ENCODE results near the gene WNK2.

The WNK2 gene

GRCh38 chr9:93186215-93186945, 2.4 kb downstream of the WNK2 start:
- Histone ChIP-seq H3K27ac (no peak overlapping the region), H3K4me3 (0 out of 2 replicates have a peak overlapping the region, but pooled peaks have one; percentile 11), H3K36me3 (ENCODE audit: insufficient read depth, low read length) (no peaks in the 10 kb centered on the region), H3K9ac (ENCODE audit: insufficient read length) (peak overlapping the region; percentile 12), H3K9me3 (ENCODE audit: low read depth, low read length) (no peaks in the 10 kb centered on the region)
- DNase-seq (ENCODE audit: low read depth, low spot score), result no peak
- no peak for TF ChIP-seq POLR2AphosphoS5 (IDR thresholded peaks at IDR 0.05; ENCODE audit: borderline replicate concordance, low read depth, low read length)
- TF ChIP-seq FOXP2 (optimal IDR thresholded peaks at IDR 0.05; ENCODE audit: control extremely low read depth, extremely low read length, insufficient read depth), result no peak
- no peak for TF ChIP-seq EZH2 (IDR thresholded peaks at IDR 0.05)

GRCh38 chr9:93187047-93187446, 3.1 kb downstream of the WNK2 start:
- Histone ChIP-seq H3K4me3 (no peak overlapping the region), H3K36me3 (ENCODE audit: insufficient read depth, low read length) (no peaks in the 10 kb centered on the region), H3K9me3 (ENCODE audit: low read depth, low read length) (no peaks in the 10 kb centered on the region), H3K9ac (ENCODE audit: insufficient read length) (no peak overlapping the region), H3K27ac (no peak overlapping the region)
- no peak for TF ChIP-seq FOXP2 (optimal IDR thresholded peaks at IDR 0.05; ENCODE audit: control extremely low read depth, extremely low read length, insufficient read depth)
- TF ChIP-seq EZH2 (IDR thresholded peaks at IDR 0.05), result no peak
- TF ChIP-seq POLR2AphosphoS5 (IDR thresholded peaks at IDR 0.05; ENCODE audit: borderline replicate concordance, low read depth, low read length), result no peak
- no peak for DNase-seq (ENCODE audit: low read depth, low spot score)

DNA sequence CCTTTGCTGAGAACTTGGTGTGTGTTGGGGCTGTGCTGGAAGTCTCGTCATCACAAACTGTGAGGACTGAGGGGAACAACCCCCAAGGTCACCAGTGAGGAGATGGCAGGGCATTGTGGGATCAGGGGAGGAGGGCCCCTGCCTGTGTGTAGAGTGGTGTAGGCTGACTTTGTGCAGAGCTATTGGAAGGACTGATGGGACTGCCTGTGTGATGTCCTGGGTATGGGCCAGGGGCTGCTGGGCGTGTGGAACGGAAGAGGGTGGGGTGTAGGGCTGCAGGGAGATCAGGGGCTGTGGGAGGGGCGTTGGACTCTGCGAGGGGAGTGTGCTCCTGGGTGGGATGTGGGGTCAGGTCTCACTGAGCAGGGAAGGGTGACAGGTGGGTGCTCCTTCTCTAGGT, 3.6 kb downstream of the WNK2 start:
- no peak overlapping the region for H3K27ac ChIP-seq
- H3K9me3 ChIP-seq (ENCODE audit: low read depth, low read length), result no peaks in the 10 kb centered on the region
- TF ChIP-seq POLR2AphosphoS5 (IDR thresholded peaks at IDR 0.05; ENCODE audit: borderline replicate concordance, low read depth, low read length) (no peak), FOXP2 (optimal IDR thresholded peaks at IDR 0.05; ENCODE audit: control extremely low read depth, extremely low read length, insufficient read depth) (no peak), EZH2 (IDR thresholded peaks at IDR 0.05) (no peak)
- no peak overlapping the region for H3K9ac ChIP-seq (ENCODE audit: insufficient read length)
- H3K4me3 ChIP-seq, result no peak overlapping the region
- H3K36me3 ChIP-seq (ENCODE audit: insufficient read depth, low read length), result no peaks in the 10 kb centered on the region
- no peak for DNase-seq (ENCODE audit: low read depth, low spot score)

DNA sequence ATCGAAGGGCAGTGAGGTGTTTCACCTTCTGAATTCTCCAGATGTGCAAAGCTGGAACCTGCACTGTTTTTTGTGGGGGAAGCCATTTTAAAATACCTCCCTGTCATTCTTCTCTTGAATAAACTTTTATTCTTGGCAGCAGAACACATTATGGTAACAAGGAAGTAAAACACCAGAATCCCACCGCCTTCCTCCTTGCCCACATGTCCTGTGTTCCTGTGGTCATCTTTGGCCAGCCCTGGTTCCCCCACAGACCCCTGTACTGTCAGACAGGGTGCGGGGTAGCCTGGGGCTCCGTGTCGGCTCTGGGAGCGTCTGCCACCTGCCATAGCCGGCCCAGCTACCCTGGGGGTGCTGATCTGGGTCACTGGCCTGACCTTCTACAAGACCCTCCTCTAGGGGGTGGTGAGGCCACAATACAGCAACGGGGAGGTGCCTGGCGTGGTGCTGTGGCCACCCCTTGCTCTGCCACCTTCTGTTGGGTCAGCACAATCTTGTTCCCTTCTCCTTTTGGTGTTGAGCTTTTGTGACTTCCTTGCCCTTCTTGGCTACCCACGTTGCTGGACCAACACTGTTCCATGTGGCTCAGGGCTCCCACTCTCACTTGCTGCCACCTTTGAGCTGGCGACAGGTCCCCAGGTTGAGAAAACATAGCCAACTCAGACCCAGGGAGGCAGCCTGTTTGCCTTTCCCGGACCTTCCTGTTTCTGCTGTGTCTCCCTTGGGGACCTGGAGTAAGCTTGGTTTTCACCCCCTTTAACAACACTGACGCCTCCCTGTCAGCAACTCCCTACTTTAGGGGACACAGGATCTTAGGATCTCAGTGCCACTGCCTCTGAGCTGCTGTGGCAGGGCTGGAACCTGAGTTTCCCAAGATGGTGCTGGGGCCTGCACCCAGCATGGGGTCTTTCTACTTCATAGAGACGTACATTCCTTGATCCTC, 4.8 kb downstream of the WNK2 start:
- H3K9ac ChIP-seq (ENCODE audit: insufficient read length), result no peak overlapping the region
- TF ChIP-seq FOXP2 (optimal IDR thresholded peaks at IDR 0.05; ENCODE audit: control extremely low read depth, extremely low read length, insufficient read depth) (no peak), POLR2AphosphoS5 (IDR thresholded peaks at IDR 0.05; ENCODE audit: borderline replicate concordance, low read depth, low read length) (no peak), EZH2 (IDR thresholded peaks at IDR 0.05) (no peak)
- no peaks in the 10 kb centered on the region for H3K36me3 ChIP-seq (ENCODE audit: insufficient read depth, low read length)
- no peak for DNase-seq (ENCODE audit: low read depth, low spot score)
- H3K4me3 ChIP-seq, result no peak overlapping the region
- H3K27ac ChIP-seq, result no peak overlapping the region
- no peaks in the 10 kb centered on the region for H3K9me3 ChIP-seq (ENCODE audit: low read depth, low read length)

DNA sequence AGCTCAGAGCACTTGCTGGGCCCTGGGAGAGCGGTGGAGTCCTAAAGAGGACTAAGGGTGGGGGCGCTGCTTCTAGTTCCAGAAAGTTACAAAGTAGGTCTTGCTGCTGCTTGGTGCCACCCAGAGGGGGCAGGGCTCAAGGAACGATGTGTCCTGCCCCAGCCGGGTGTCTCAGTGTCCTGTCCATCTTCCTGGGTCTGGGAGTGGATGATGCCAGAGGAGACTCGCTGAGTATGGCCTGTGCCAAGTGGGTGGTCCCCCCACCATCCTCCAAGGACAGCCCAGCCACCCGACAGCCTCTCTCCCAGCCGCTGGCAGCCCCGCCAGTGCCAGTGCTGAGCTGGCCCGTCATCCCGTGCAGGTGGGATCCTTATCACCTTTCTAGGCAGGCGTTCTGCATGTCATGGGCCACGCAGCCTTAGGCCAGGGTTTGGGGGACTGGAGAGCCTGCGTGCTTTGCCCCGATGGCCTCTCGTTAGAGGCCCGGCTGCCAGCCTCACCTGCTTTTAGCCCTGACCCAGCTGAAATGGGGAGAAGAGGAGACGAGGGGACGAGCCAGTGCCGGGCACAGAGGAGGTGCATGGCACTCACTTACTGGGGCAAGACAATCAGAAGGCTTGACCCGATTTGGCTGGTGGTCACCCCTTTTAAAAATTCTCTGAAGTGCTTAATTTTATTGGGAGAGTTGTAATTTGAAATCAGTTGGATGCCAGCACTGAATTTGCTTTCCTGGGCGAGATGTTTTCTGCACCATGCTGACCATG, 5.6 kb downstream of the WNK2 start:
- TF ChIP-seq FOXP2 (optimal IDR thresholded peaks at IDR 0.05; ENCODE audit: control extremely low read depth, extremely low read length, insufficient read depth), result no peak
- no peak for TF ChIP-seq POLR2AphosphoS5 (IDR thresholded peaks at IDR 0.05; ENCODE audit: borderline replicate concordance, low read depth, low read length)
- no peak for TF ChIP-seq EZH2 (IDR thresholded peaks at IDR 0.05)
- no peak for DNase-seq (ENCODE audit: low read depth, low spot score)
- H3K9me3 ChIP-seq (ENCODE audit: low read depth, low read length), result no peaks in the 10 kb centered on the region
- H3K36me3 ChIP-seq (ENCODE audit: insufficient read depth, low read length), result no peaks in the 10 kb centered on the region
- H3K9ac ChIP-seq (ENCODE audit: insufficient read length), result no peak overlapping the region
- no peak overlapping the region for H3K27ac ChIP-seq
- H3K4me3 ChIP-seq, result no peak overlapping the region

DNA sequence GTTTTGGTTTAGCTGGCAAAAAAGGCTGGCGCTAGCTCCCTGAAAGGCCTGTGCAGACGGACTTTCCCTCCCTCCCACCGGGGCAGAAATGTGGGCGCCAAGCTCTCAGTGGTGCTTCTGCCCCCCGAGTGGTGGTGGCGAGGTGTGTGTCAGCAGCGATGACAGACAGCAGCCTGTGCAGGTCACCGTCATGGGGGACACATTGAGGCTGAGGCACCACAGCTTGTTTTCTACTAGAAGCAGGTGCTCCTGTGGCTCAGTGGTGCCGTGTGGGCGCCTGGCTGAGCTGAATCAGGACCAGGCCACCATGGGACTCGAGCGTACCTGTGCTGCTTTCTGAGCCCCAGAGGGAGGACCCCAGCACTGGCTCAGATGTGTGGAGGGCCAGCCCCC, 6.2 kb downstream of the WNK2 start:
- TF ChIP-seq FOXP2 (optimal IDR thresholded peaks at IDR 0.05; ENCODE audit: control extremely low read depth, extremely low read length, insufficient read depth), result no peak
- DNase-seq (ENCODE audit: low read depth, low spot score), result no peak
- H3K27ac ChIP-seq, result no peak overlapping the region

GRCh38 chr9:93190656-93191353, 6.9 kb downstream of the WNK2 start:
- Histone ChIP-seq H3K9ac (ENCODE audit: insufficient read length) (no peak overlapping the region), H3K27ac (no peak overlapping the region), H3K36me3 (ENCODE audit: insufficient read depth, low read length) (no peaks in the 10 kb centered on the region), H3K4me3 (no peak overlapping the region), H3K9me3 (ENCODE audit: low read depth, low read length) (no peaks in the 10 kb centered on the region)
- no peak for DNase-seq (ENCODE audit: low read depth, low spot score)
- TF ChIP-seq EZH2 (IDR thresholded peaks at IDR 0.05) (no peak), POLR2AphosphoS5 (IDR thresholded peaks at IDR 0.05; ENCODE audit: borderline replicate concordance, low read depth, low read length) (no peak), FOXP2 (optimal IDR thresholded peaks at IDR 0.05; ENCODE audit: control extremely low read depth, extremely low read length, insufficient read depth) (no peak)

More for the DNA sequence above, 6.2 kb downstream of the WNK2 start:
- Histone ChIP-seq H3K9ac (ENCODE audit: insufficient read length) (no peak overlapping the region), H3K4me3 (no peak overlapping the region), H3K36me3 (ENCODE audit: insufficient read depth, low read length) (no peaks in the 10 kb centered on the region), H3K9me3 (ENCODE audit: low read depth, low read length) (no peaks in the 10 kb centered on the region)
